Measurements from ENCODE around the gene CHST1.

Gene CHST1

DNA sequence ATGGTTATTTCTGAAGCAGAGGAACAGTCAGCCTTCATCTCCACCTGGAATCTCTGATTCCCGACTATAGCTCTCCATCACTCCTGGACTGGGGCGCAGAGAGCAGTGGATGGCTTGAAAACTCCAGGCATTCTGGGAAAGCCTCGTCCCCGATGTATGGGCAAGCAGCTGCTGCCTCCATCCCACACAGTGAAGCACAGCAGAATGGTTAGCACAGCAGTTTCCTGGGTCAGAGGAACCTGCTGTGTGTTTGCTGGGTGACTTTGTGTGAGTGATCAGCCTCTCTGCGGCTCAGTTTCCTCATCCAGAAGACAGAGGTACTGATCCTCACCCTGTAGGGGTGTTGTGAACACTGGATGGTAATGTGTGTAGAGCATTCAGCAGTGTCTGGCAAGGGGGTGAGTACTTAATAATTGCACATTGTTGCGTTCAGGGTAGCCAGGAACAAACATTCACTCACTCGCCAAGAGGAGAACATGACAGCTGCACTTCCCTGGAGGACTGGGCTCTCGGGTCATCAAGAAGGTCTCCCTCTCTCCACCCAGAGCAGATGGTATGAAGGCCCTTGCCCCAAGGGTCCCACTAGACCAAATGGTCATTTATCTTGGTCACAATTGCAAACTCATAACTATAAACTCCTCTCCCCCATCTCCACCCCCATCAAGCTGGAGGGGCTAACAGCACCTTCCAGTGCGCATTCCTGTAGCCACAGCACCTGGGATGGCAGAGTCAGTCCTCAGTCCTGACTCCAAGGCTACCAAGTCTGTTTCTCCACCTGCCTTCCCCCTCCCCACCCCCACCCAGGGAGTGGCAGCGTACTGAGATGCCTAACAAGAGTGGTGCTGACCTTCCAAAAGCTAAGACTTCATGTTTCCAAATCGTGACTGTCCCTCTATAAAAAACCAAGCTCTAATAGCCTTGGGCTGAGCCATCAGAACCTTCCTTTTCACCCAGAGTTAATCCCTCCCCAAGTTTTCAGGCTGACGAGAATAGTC, 1.5 kb upstream of the CHST1 start:
- no peaks in the 10 kb centered on the region for H3K9me3 ChIP-seq
- no peak for DNase-seq
- TF ChIP-seq, protein P1, sequence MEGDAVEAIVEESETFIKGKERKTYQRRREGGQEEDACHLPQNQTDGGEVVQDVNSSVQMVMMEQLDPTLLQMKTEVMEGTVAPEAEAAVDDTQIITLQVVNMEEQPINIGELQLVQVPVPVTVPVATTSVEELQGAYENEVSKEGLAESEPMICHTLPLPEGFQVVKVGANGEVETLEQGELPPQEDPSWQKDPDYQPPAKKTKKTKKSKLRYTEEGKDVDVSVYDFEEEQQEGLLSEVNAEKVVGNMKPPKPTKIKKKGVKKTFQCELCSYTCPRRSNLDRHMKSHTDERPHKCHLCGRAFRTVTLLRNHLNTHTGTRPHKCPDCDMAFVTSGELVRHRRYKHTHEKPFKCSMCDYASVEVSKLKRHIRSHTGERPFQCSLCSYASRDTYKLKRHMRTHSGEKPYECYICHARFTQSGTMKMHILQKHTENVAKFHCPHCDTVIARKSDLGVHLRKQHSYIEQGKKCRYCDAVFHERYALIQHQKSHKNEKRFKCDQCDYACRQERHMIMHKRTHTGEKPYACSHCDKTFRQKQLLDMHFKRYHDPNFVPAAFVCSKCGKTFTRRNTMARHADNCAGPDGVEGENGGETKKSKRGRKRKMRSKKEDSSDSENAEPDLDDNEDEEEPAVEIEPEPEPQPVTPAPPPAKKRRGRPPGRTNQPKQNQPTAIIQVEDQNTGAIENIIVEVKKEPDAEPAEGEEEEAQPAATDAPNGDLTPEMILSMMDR (IDR thresholded peaks at IDR 0.05; ENCODE audit: low read depth, low read length) = no peak
- H3K4me1 ChIP-seq = peaks cover under 1% of the 10 kb centered on the region; the same call in 1 of the 2 replicates
- no peaks in the 10 kb centered on the region for H3K36me3 ChIP-seq
- peaks cover 9% of the 10 kb centered on the region for H3K27me3 ChIP-seq
- H3K4me3 ChIP-seq (ENCODE audit: low read depth, low read length) = no peak overlapping the region

DNA sequence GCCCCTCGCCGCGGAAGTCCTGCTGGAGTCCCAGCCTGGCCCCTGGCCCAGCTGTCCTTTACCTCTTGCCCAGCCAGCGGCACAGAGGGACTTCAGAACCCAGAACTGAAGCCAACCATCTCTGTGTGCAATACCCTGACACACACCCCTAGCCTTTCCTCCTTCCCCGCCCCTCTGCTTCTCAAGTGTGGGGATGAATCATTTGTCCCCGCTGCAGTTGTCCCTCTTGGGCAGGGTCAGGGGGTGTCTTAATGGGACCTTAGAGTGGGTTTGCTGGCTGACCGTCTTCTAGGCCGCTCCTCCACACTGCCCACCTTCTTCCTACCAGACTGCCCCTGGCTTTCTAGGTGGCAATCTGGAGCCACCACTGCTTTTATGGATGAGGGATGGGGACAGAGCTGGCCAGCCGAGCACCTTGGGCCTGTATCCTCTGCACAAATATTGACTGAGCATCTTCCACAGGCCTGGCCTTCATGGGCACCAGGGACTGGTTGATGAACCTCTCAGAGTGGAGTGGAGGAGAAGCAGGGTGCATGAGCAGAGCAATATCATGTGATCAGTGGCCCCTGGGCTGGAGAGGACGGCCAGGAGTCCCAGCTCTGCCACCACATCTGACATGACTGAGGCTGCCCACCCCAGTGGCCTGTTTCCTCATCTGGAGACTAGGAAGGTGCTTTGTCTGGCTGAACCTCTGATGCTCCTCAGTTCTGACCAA, 668 bp upstream of the CHST1 start:
- Histone ChIP-seq H3K4me3 (ENCODE audit: low read depth, low read length) (no peak overlapping the region), H3K27me3 (peaks cover 9% of the 10 kb centered on the region)
- TF ChIP-seq, protein P1 (IDR thresholded peaks at IDR 0.05; ENCODE audit: low read depth, low read length) = no peak

DNA sequence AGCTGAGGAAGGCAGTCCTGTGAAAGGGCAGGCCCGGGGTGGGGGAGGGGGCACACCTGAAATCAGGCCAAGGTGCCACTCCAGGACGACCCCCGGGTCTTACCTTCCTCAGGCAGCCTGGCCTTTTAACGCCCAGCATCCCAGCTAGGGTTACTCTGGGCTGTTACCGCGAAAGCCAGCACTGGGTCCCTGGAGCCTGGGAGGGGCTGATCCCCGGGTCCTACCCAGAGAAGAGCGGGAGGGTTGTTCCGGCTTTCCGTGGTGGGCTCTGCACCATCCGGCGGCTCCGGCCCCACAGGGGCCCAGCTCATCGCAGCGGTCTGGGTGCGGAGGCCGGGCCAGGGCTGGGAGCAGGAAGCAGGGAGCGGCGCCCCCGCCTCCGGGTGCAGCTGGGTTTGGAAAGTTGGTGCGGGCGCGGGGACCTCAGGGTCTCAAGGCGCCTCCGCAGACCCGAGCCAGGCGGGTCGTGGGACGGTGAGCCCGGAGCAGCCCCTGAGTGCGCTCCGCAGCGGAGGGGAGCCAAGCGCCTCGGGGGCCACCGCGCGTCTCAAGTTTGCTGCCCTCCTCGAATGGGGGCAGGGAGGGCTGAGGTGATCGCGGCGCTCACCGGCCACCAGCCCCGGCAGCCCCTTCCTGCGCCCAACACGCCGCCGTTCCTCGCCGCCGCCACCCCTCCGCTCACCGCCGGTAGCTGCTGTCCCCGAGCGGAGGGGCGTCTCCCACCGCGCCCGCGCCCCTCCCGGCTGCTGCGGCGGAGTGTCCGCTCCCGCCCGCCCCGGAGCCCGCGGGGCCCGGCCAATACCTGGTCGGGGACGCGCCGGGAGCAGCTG, 831 bp downstream of the CHST1 start:
- DNase-seq = no peak
- Histone ChIP-seq H3K4me3 (ENCODE audit: low read depth, low read length) (peak overlapping the region; percentile 46), H3K36me3 (no peaks in the 10 kb centered on the region), H3K4me1 (peaks cover 9% of the 10 kb centered on the region; the same call in 1 of the 2 replicates), H3K9me3 (no peaks in the 10 kb centered on the region), H3K27me3 (peaks cover 9% of the 10 kb centered on the region)
- TF ChIP-seq, protein P1 (IDR thresholded peaks at IDR 0.05; ENCODE audit: low read depth, low read length) = no peak

More for the DNA sequence above, 668 bp upstream of the CHST1 start:
- Histone ChIP-seq H3K36me3 (no peaks in the 10 kb centered on the region), H3K9me3 (no peaks in the 10 kb centered on the region), H3K4me1 (peaks cover 6% of the 10 kb centered on the region; the same call in 1 of the 2 replicates)
- no peak for DNase-seq

DNA sequence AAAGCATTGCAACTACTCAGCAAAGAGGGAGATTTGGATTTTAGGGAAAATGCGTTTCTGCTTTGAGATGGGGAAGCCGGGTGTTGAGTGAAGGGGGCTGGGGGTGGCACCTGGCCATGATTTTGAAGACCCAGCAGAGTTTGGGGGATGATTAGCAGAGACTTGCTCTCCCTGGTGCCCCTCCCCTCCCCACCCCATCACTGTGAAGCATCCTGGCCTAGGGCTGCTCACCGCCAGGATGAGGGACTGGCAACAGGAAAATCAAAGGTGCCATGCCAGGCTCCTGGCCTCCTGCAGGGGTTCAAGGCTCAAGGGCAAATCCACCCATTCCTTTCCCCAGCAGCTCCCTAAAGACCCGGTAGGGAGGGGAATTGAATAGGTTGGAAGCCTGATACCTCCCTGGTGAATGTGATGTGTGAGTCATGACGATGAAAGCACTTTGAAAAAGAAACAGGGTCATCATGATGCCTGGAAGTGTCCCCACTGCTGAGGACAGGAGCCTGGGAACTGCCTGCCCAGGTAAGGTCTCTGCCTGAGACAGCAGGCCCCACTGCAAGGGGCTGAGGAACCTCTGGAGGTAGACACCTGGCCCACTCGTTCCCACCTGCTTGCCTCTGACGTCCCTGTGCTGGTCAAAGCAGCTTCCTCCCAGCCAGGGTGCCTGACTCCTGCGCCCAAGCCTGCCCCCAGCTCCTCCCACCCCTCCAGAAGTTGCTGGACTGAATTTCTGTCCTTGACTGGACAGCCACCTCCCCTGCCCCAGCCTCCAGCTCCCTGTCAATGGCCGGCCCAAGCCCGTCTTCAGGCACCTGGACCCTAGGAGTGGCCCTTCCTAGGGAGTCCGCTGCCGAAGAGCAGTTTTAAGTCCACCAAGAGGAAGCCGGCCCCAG, 1.7 kb downstream of the CHST1 start:
- peak overlapping the region; percentile 46; the same call in 1 of the 2 replicates for H3K4me3 ChIP-seq (ENCODE audit: low read depth, low read length)
- no peak for DNase-seq
- H3K36me3 ChIP-seq = no peaks in the 10 kb centered on the region
- no peaks in the 10 kb centered on the region for H3K9me3 ChIP-seq
- TF ChIP-seq, protein P1 (IDR thresholded peaks at IDR 0.05; ENCODE audit: low read depth, low read length) = no peak
- H3K27me3 ChIP-seq = peaks cover 9% of the 10 kb centered on the region
- H3K4me1 ChIP-seq = peaks cover 9% of the 10 kb centered on the region; the same call in 1 of the 2 replicates

Data from BE2C (cell line).